Colonic mucosa (tissue), 4 donors: ENCODE measurements around the gene INKA1. TPM values are rescaled to one million over a fixed set of nuclear protein-coding genes. Genes with fewer than 3 reads are reported as not detected.
A peak's percentile ranks its signal among the peaks of the same experiment; 100 is the strongest.
"Not testable (repeated sequence)": the region's sequence is repeated elsewhere in the genome, so short reads cannot be mapped to it uniquely, and the experiment has no call there.

Source experiments
- DNase-seq: peaks from one replicate; pipeline ENCODE4 v3.0.0-alpha.2; 2020
- H3K27ac ChIP-seq: fragments of 200-600 bp; one replicate; pipeline ENCODE4 v1.8.0; 2021
- H3K27me3 ChIP-seq: fragments of 200-600 bp; one replicate; pipeline ENCODE4 v1.8.0; 2021
- H3K36me3 ChIP-seq: fragments of 200-600 bp; one replicate; pipeline ENCODE4 v1.8.0; 2021
- H3K4me1 ChIP-seq: fragments of 200-600 bp; one replicate; pipeline ENCODE4 v1.8.0; 2021; ENCODE audit warnings: mild to moderate bottlenecking
- H3K4me3 ChIP-seq: fragments of 200-600 bp; one replicate; pipeline ENCODE4 v1.8.0; 2021
- H3K9ac ChIP-seq, 2 donors: one replicate each; pipeline ENCODE4 v1.7.0; 2013; ENCODE audit warnings: control low read depth in 2 of 2, low read depth in 2 of 2, low read length in 2 of 2
- H3K9me3 ChIP-seq: fragments of 200-600 bp; one replicate; pipeline ENCODE4 v1.8.0; 2021
- intact Hi-C: fragments of 100-400 bp; cut with DNase I; formaldehyde crosslinking; loops from one replicate; pipeline ENCODE4 v1.14.1; 2022
- total RNA-seq, 2 donors: library from RNA; stranded (reverse); fragmentation: NEBNext Ultra II Directional in 1 of 2; extraction: Animal tissue kit (Norgen Biotek cat#: 25700) in 1 of 2; gene quantifications; one replicate each; pipeline ENCODE4 v1.2.1, GENCODE V29; 2021
- TF ChIP-seq, protein P1 (sequence below): fragments of 200-600 bp; IDR thresholded peaks from one replicate; pipeline ENCODE4 v1.8.0; 2022; ENCODE audit warnings: antibody characterized with exemption, mild to moderate bottlenecking
- donor health status: healthy.
- donor health status: DM: no; HTN: no; CAD: no.
- donor health status: DM: no; HTN: no; CAD: no.

The INKA1 gene
- total RNA-seq, 2 donors from 2014 or later: 0.57 to 0.88 TPM

DNA sequence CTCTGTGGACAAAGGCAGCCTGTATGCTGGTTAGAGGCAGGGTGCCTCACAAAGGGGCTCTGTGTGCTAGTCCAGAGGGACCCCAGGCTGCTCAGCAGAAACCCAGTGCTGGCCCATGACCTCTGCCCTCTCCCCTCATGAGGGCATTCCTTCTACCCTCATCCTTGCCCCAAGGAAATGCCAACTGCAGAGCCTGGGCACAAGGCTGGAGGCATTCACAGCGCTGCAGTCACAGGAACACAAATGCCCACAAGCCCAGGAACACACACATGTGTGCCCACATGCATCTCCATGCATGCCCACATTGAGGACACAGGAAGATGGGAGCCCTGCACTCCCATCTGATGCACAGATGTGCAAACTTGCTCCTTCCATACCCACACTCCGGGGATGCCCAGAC is 3.8 kb downstream of the INKA1 start:
- Histone ChIP-seq H3K9me3 (no peaks in the 10 kb centered on the region), H3K27me3 (peaks cover 7% of the 10 kb centered on the region), H3K4me3 (no peak overlapping the region), H3K4me1 (peaks cover 5% of the 10 kb centered on the region), H3K9ac (no peak overlapping the region), H3K27ac (no peak overlapping the region), H3K36me3 (no peaks in the 10 kb centered on the region)
- no peak for DNase-seq
- intact Hi-C loops: no loop called here
- TF ChIP-seq, protein P1, sequence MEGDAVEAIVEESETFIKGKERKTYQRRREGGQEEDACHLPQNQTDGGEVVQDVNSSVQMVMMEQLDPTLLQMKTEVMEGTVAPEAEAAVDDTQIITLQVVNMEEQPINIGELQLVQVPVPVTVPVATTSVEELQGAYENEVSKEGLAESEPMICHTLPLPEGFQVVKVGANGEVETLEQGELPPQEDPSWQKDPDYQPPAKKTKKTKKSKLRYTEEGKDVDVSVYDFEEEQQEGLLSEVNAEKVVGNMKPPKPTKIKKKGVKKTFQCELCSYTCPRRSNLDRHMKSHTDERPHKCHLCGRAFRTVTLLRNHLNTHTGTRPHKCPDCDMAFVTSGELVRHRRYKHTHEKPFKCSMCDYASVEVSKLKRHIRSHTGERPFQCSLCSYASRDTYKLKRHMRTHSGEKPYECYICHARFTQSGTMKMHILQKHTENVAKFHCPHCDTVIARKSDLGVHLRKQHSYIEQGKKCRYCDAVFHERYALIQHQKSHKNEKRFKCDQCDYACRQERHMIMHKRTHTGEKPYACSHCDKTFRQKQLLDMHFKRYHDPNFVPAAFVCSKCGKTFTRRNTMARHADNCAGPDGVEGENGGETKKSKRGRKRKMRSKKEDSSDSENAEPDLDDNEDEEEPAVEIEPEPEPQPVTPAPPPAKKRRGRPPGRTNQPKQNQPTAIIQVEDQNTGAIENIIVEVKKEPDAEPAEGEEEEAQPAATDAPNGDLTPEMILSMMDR: no peak

DNA sequence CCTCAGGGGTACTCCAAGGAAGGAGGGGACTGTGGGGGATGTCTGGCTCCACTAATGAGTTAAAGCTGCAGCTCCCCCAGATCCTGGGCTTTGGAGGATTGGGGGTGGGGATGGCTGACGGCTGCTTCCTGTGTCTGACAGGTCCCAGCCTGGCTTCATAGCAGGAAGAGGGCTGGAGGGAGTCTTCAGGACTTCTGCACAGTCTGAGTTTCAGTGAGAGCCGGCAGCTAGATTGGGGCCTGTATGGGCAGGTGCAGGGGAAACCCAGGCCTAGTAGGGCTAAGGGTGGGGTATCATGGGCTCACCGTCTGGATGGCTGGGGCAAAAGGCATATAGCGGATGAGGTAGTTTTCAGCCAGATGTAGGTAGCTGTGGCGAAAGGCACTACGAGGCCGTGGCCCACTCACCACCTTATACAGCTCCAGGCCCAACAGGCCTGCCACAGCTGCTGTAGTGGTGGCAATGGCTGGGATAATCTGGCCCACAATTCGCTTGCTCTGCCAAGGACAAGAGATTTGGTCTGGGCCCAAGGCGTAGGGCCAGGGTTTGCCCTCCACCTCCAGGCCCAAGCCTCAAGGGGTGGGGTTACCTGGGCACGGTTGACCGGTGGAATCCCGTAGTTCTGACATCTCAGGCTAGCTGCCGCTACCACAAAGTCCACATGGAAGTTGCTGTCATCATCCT is 4.5 kb downstream of the INKA1 start:
- Histone ChIP-seq H3K9me3 (no peaks in the 10 kb centered on the region), H3K9ac (no peak overlapping the region), H3K4me3 (no peak overlapping the region), H3K4me1 (peaks cover 8% of the 10 kb centered on the region), H3K27me3 (peaks cover 7% of the 10 kb centered on the region), H3K27ac (no peak overlapping the region), H3K36me3 (no peaks in the 10 kb centered on the region)
- TF ChIP-seq, protein P1: no peak
- intact Hi-C loops: no loop called here
- DNase-seq: no peak

DNA sequence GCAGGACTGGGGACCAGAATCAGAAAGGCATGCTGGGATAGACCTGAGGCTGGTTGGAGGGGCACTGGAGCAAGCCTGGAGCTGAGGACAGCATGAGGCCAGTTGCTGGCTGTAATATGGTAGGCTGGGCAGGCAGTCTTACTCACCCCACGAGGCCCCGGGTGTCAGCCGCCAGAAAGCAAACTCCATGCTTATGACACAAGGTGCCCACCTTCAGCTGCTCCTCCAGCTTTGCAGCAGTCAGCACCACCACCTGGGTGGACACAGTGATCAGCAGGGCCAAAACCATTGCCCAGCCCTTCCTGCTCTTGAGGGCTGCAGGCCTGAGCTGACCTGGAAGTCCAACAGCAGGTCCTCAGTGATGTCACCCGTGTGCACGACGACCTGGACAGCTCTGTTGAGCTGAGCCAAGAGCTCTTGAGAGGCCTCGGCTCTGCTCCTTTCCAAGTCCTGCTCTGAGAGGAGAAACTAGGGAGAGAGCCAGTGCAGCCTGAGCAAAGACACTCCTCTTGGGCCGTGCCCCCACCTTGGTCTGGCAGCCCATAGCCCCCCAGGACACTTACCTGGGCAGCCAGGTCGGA is 9.9 kb downstream of the INKA1 start:
- TF ChIP-seq, protein P1: no peak
- H3K9me3 ChIP-seq: no peaks in the 10 kb centered on the region
- no peaks in the 10 kb centered on the region for H3K36me3 ChIP-seq
- intact Hi-C loops: no loop called here
- DNase-seq: no peak
- no peaks in the 10 kb centered on the region for H3K27me3 ChIP-seq
- H3K4me1 ChIP-seq: peaks cover 11% of the 10 kb centered on the region
- peak overlapping the region; percentile 43 for H3K4me3 ChIP-seq
- peak overlapping the region; percentile 53 for H3K27ac ChIP-seq
- H3K9ac ChIP-seq: peak overlapping the region; percentile 82 to 90

- Histone ChIP-seq H3K4me3 (peak within 1 kb of the TSS; percentile 43), H3K27ac (peak within 1 kb of the TSS; percentile 53), H3K36me3 (no peaks in the 10 kb centered on the region), H3K27me3 (no peaks in the 10 kb centered on the region), H3K9me3 (no peaks in the 10 kb centered on the region), H3K9ac (peak within 1 kb of the TSS; percentile 82 to 90), H3K4me1 (peaks cover 11% of the 10 kb centered on the region)
- peak; percentile 66 for DNase-seq
- intact Hi-C loops: no loop called here
- TF ChIP-seq, protein P1: no peak
These were observed 10.6 kb downstream of the INKA1 start, which contains the start of gene UBA7 for GRCh38 chr3:49813497-49814174. TSS of gene UBA7 (minus strand) at chr3:49813953. CDS start at chr3:49813787, 166 bp downstream.

DNA sequence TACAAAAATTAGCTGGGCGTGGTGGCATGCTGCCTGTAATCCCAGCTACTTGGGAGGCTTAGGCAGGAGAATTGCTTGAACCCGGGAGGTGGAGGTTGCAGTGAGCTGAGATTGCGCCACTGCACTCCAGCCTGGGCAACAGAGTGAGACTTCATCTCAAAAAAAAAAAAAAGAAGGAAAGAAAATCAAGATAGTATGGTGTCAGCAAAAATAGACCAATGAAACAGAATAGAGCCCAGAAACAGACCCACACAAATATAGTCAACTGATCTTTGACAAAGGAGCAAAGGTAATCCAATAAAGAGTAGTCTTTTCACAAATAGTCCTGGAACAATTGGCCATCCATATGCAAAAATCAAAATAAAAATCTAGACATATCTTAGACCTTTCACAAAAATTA is 20.1 kb downstream of the INKA1 start:
- H3K36me3 ChIP-seq, H3K9me3 ChIP-seq, H3K9ac ChIP-seq, H3K4me3 ChIP-seq, DNase-seq, H3K4me1 ChIP-seq, intact Hi-C loops, H3K27ac ChIP-seq, H3K27me3 ChIP-seq: not testable (repeated sequence)
